Measurements from ENCODE around the gene SIX5.

SIX5 gene

GRCh38 chr19:45739498-45740439, 29.3 kb downstream of the SIX5 start:
- Histone ChIP-seq H3K4me2 (ENCODE audit: low read length) (peak overlapping the region; percentile 10; the same call in 1 of the 2 replicates), H3K27me3 (ENCODE audit: control insufficient read depth, low read length) (peaks cover 5% of the 10 kb centered on the region; the same call in 1 of the 2 replicates), H3K36me3 (ENCODE audit: control insufficient read depth, low read length) (no peaks in the 10 kb centered on the region), H3K79me2 (ENCODE audit: control insufficient read depth, low read length) (no peaks in the 10 kb centered on the region), H3K9me3 (ENCODE audit: control insufficient read depth, insufficient read depth, low read length) (no peaks in the 10 kb centered on the region), H3K27ac (ENCODE audit: low read depth, low read length) (no peak overlapping the region), H3K4me3 (ENCODE audit: low read length) (no peak overlapping the region), H3F3A (ENCODE audit: control insufficient read depth, insufficient read depth) (no peaks in the 10 kb centered on the region), H3K4me1 (ENCODE audit: control insufficient read depth, low read length) (no peaks in the 10 kb centered on the region), H4K20me1 (ENCODE audit: control insufficient read depth, insufficient read depth, low read depth, low read length) (no peaks in the 10 kb centered on the region), H3K9me2 (replicated peaks; ENCODE audit: control insufficient read depth, low read length) (no peaks in the 10 kb centered on the region)
- TF ChIP-seq CTCF (IDR thresholded peaks at IDR 0.05; ENCODE audit: low read depth, low read length, poor library complexity, severe bottlenecking) (no peak), EZH2phosphoT487 (IDR thresholded peaks at IDR 0.05; ENCODE audit: borderline replicate concordance, low read length) (no peak)

- TF ChIP-seq CTCF (IDR thresholded peaks at IDR 0.05; ENCODE audit: low read depth, low read length, poor library complexity, severe bottlenecking) = no peak
- TF ChIP-seq EZH2phosphoT487 (IDR thresholded peaks at IDR 0.05; ENCODE audit: borderline replicate concordance, low read length) = no peak
- H3K79me2 ChIP-seq (ENCODE audit: control insufficient read depth, low read length) = peaks cover 24% of the 10 kb centered on the region
- H3K27me3 ChIP-seq (ENCODE audit: control insufficient read depth, low read length) = no peaks in the 10 kb centered on the region
- peaks cover 3% of the 10 kb centered on the region; the same call in 1 of the 2 replicates for H3F3A ChIP-seq (ENCODE audit: control insufficient read depth, insufficient read depth)
- peaks cover 15% of the 10 kb centered on the region for H3K4me1 ChIP-seq (ENCODE audit: control insufficient read depth, low read length)
- no peaks in the 10 kb centered on the region for H3K9me3 ChIP-seq (ENCODE audit: control insufficient read depth, insufficient read depth, low read length)
- no peaks in the 10 kb centered on the region for H4K20me1 ChIP-seq (ENCODE audit: control insufficient read depth, insufficient read depth, low read depth, low read length)
- no peak within 1 kb of the TSS for H3K4me2 ChIP-seq (ENCODE audit: low read length)
- H3K27ac ChIP-seq (ENCODE audit: low read depth, low read length) = no peak within 1 kb of the TSS
- H3K36me3 ChIP-seq (ENCODE audit: control insufficient read depth, low read length) = peaks cover 4% of the 10 kb centered on the region
- no peaks in the 10 kb centered on the region for H3K9me2 ChIP-seq (replicated peaks; ENCODE audit: control insufficient read depth, low read length)
- H3K4me3 ChIP-seq (ENCODE audit: low read length) = no peak within 1 kb of the TSS
Observed at GRCh38 chr19:45733160-45733810, 35.8 kb downstream of the SIX5 start, which contains the start of gene MEIOSIN. MEIOSIN (plus strand) TSS chr19:45733439; CDS start chr19:45735377, 1,938 bp downstream.

- H4K20me1 ChIP-seq (ENCODE audit: control insufficient read depth, insufficient read depth, low read depth, low read length) = no peaks in the 10 kb centered on the region
- peak; percentile 38 for TF ChIP-seq CTCF (IDR thresholded peaks at IDR 0.05; ENCODE audit: low read depth, low read length, poor library complexity, severe bottlenecking)
- no peak for TF ChIP-seq EZH2phosphoT487 (IDR thresholded peaks at IDR 0.05; ENCODE audit: borderline replicate concordance, low read length)
- peaks cover 3% of the 10 kb centered on the region; the same call in 1 of the 2 replicates for H3F3A ChIP-seq (ENCODE audit: control insufficient read depth, insufficient read depth)
- peaks cover 15% of the 10 kb centered on the region for H3K4me1 ChIP-seq (ENCODE audit: control insufficient read depth, low read length)
- H3K36me3 ChIP-seq (ENCODE audit: control insufficient read depth, low read length) = peaks cover 4% of the 10 kb centered on the region
- H3K9me2 ChIP-seq (replicated peaks; ENCODE audit: control insufficient read depth, low read length) = no peaks in the 10 kb centered on the region
- no peaks in the 10 kb centered on the region for H3K9me3 ChIP-seq (ENCODE audit: control insufficient read depth, insufficient read depth, low read length)
- H3K79me2 ChIP-seq (ENCODE audit: control insufficient read depth, low read length) = peaks cover 51% of the 10 kb centered on the region
- H3K4me2 ChIP-seq (ENCODE audit: low read length) = peak within 1 kb of the TSS; percentile 91
- peak within 1 kb of the TSS; percentile 89 for H3K4me3 ChIP-seq (ENCODE audit: low read length)
- no peaks in the 10 kb centered on the region for H3K27me3 ChIP-seq (ENCODE audit: control insufficient read depth, low read length)
- peak within 1 kb of the TSS; percentile 13; the same call in 1 of the 2 replicates for H3K27ac ChIP-seq (ENCODE audit: low read depth, low read length)
Observed at GRCh38 chr19:45730368-45731288, 38.4 kb downstream of the SIX5 start, which contains the start of gene FBXO46. FBXO46 (minus strand) TSS chr19:45730896; CDS start chr19:45713495, 17,401 bp downstream.
